GM23338 (cell line): ENCODE data around the gene SGPP1. TPM values are rescaled to one million over a fixed set of nuclear protein-coding genes. Genes with fewer than 3 reads are reported as not detected.

Source experiments
- ATAC-seq: fragments of 200-7000 bp; cut with Tn5 transposase; 3 replicates; pipeline ENCODE4 v1.9.1; 2020
- DNase-seq: peaks from one replicate; pipeline ENCODE4 v3.0.0-alpha.2; 2015; ENCODE audit warnings: low spot score
- H2AFZ ChIP-seq: fragments of 200-600 bp; sonication (generic); 2 replicates; pipeline ENCODE4 v1.8.0; 2016; ENCODE audit warnings: antibody characterized with exemption, mild to moderate bottlenecking, moderate library complexity
- H3F3A ChIP-seq: fragments of 200-600 bp; sonication (generic); replicated peaks from 2 replicates; pipeline ENCODE4 v1.8.0; 2017; ENCODE audit warnings: antibody characterized with exemption, mixed run types, low read depth
- H3K27ac ChIP-seq: fragments of 200-600 bp; sonication (generic); 2 replicates; pipeline ENCODE4 v1.6.1; 2016; ENCODE audit warnings: low read depth
- H3K27me3 ChIP-seq: fragments of 200-600 bp; sonication (generic); 2 replicates; pipeline ENCODE4 v1.8.0; 2016; ENCODE audit warnings: mild to moderate bottlenecking, mixed run types, moderate library complexity; ENCODE audit not compliant: insufficient read depth
- H3K36me3 ChIP-seq: fragments of 200-600 bp; sonication (generic); 2 replicates; pipeline ENCODE4 v1.8.0; 2016; ENCODE audit warnings: mild to moderate bottlenecking; ENCODE audit not compliant: insufficient read depth
- H3K4me1 ChIP-seq: fragments of 200-600 bp; sonication (generic); 2 replicates; pipeline ENCODE4 v1.8.0; 2016; ENCODE audit warnings: mild to moderate bottlenecking, moderate library complexity; ENCODE audit not compliant: insufficient read depth
- H3K4me2 ChIP-seq: fragments of 200-600 bp; sonication (generic); 2 replicates; pipeline ENCODE4 v1.7.1; 2017; ENCODE audit warnings: mixed run types
- H3K4me3 ChIP-seq: fragments of 200-600 bp; sonication (generic); 2 replicates; pipeline ENCODE4 v1.6.1; 2016; ENCODE audit warnings: mixed run types
- H3K79me2 ChIP-seq: fragments of 200-600 bp; sonication (generic); replicated peaks from 2 replicates; pipeline ENCODE4 v1.8.0; 2017; ENCODE audit warnings: mild to moderate bottlenecking; ENCODE audit not compliant: insufficient read depth
- H3K9me2 ChIP-seq: fragments of 200-600 bp; sonication (generic); 2 replicates; pipeline ENCODE4 v1.8.0; 2017; ENCODE audit not compliant: insufficient read depth
- H4K20me1 ChIP-seq: fragments of 200-600 bp; sonication (generic); replicated peaks from 2 replicates; pipeline ENCODE4 v1.8.0; 2017; ENCODE audit warnings: mild to moderate bottlenecking; ENCODE audit not compliant: insufficient read depth
- H3K27ac Mint-ChIP-seq: 2 replicates; pipeline ENCODE4 v1.8.0; 2020; ENCODE audit warnings: inconsistent platforms, mild to moderate bottlenecking, moderate library complexity, mixed read lengths
- H3K27me3 Mint-ChIP-seq: 3 replicates; pipeline ENCODE4 v1.8.0; 2022; ENCODE audit warnings: low read depth, mild to moderate bottlenecking, moderate library complexity, mixed read lengths, inconsistent platforms; ENCODE audit not compliant: insufficient read depth, poor library complexity
- H3K36me3 Mint-ChIP-seq: 3 replicates; pipeline ENCODE4 v1.8.0; 2021; ENCODE audit warnings: low read depth, mild to moderate bottlenecking, inconsistent platforms, moderate library complexity, mixed read lengths
- H3K4me1 Mint-ChIP-seq: 3 replicates; pipeline ENCODE4 v1.8.0; 2020; ENCODE audit warnings: mild to moderate bottlenecking, inconsistent platforms, mixed read lengths
- H3K4me3 Mint-ChIP-seq: 3 replicates; pipeline ENCODE4 v1.8.0; 2021; ENCODE audit warnings: moderate library complexity, mild to moderate bottlenecking, inconsistent platforms, mixed read lengths
- H3K9me3 Mint-ChIP-seq: 3 replicates; pipeline ENCODE4 v1.8.0; 2020; ENCODE audit warnings: moderate library complexity, mild to moderate bottlenecking, inconsistent platforms, mixed read lengths
- CREB1 ChIP-seq: fragments of 250-450 bp; sonication (Bioruptor Pico); IDR thresholded peaks from 2 replicates; pipeline ENCODE4 v1.5.0; 2020; ENCODE audit warnings: low read depth, mild to moderate bottlenecking, moderate library complexity
- EZH2 ChIP-seq: fragments of 200-600 bp; sonication (generic); IDR thresholded peaks from one replicate; pipeline ENCODE4 v1.8.0; 2017; ENCODE audit warnings: antibody characterized with exemption, mild to moderate bottlenecking, low read depth; ENCODE audit not compliant: unreplicated experiment
- EZH2phosphoT487 ChIP-seq: fragments of 200-600 bp; sonication (generic); IDR thresholded peaks from one replicate; pipeline ENCODE4 v1.8.1; 2018; ENCODE audit warnings: antibody characterized with exemption; ENCODE audit not compliant: unreplicated experiment
- JUNB ChIP-seq: IDR thresholded peaks from one replicate; pipeline ENCODE4 v1.6.1; 2016; ENCODE audit warnings: antibody characterized with exemption; ENCODE audit not compliant: unreplicated experiment
- NANOG ChIP-seq: IDR thresholded peaks from 2 replicates; pipeline ENCODE4 v1.6.1; 2016; ENCODE audit warnings: antibody characterized with exemption, borderline replicate concordance
- POLR2AphosphoS5 ChIP-seq: IDR thresholded peaks from 2 replicates; pipeline ENCODE4 v1.6.1; 2016; ENCODE audit warnings: antibody characterized with exemption, low read depth
- STAT1 ChIP-seq: IDR thresholded peaks from one replicate; pipeline ENCODE4 v1.6.1; 2016; ENCODE audit warnings: antibody characterized with exemption; ENCODE audit not compliant: unreplicated experiment
- ZNF114 ChIP-seq: fragments of 250-450 bp; sonication (Bioruptor Pico); IDR thresholded peaks from 2 replicates; pipeline ENCODE4 v1.5.0; 2020; ENCODE audit warnings: mild to moderate bottlenecking, moderate library complexity
- ZNF331 ChIP-seq: fragments of 250-450 bp; sonication (Bioruptor Pico); IDR thresholded peaks from 2 replicates; pipeline ENCODE4 v1.5.0; 2020; ENCODE audit warnings: low read depth, mild to moderate bottlenecking, moderate library complexity
- polyA plus RNA-seq: library from polyadenylated mRNA; unstranded; fragments of >200 nt; fragmentation: Nextera tagmentation; extraction: Ambion mirVana; gene quantifications from 2 replicates; pipeline ENCODE4 v1.2.1, GENCODE V29; 2016
- total RNA-seq: library from RNA; depleted of rRNA; stranded (reverse); fragments of >200 nt; shearing (Covaris generic); gene quantifications from 2 replicates; pipeline ENCODE4 v1.2.3, GENCODE V29; 2014
- TF ChIP-seq, protein P1 (sequence below): fragments of 250-450 bp; sonication (Bioruptor Pico); IDR thresholded peaks from 2 replicates; pipeline ENCODE4 v1.5.0; 2020; ENCODE audit warnings: mild to moderate bottlenecking, moderate library complexity
- TF ChIP-seq, protein P2 (sequence below), 2 experiments: fragments of 200-600 bp in 1 of 2; sonication (generic) in 1 of 2; conservative IDR thresholded peaks; 2 replicates each; pipeline versions ENCODE4 v1.5.1 to v1.6.1; 2016 to 2017; ENCODE audit warnings: antibody characterized with exemption in 2 of 2, low read depth in 2 of 2, mild to moderate bottlenecking in 2 of 2, moderate library complexity in 1 of 2
- TF ChIP-seq, protein P3 (sequence below): IDR thresholded peaks from 2 replicates; pipeline ENCODE4 v1.6.1; 2016; ENCODE audit warnings: antibody characterized with exemption
- TF ChIP-seq, protein P4 (sequence below): IDR thresholded peaks from one replicate; pipeline ENCODE4 v1.6.1; 2018; ENCODE audit warnings: antibody characterized with exemption; ENCODE audit not compliant: unreplicated experiment

The SGPP1 gene
- total and polyA plus RNA-seq, 2 experiments from 2014 or later: 4.2 to 11.1 TPM

DNA sequence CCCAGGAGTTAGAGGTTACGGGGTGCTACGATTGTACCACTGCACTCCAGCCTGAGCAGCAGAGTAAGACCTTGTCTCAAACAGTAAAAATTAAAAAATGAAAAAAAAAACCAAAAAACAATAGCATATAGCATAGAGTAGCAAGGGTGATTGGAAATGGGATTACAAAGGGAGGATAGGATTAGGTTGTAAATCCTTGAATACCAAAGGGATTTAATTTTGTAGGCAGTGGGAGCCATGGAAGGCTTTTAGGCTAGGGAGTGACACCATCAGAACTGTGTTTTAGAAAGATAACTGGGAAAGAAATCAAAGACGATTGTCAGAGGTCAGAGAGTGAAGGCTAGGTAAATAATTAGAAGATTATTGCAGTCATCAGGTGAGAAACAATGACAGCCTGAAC, 2.8 kb upstream of the SGPP1 start (continued):
- TF ChIP-seq, protein P1, sequence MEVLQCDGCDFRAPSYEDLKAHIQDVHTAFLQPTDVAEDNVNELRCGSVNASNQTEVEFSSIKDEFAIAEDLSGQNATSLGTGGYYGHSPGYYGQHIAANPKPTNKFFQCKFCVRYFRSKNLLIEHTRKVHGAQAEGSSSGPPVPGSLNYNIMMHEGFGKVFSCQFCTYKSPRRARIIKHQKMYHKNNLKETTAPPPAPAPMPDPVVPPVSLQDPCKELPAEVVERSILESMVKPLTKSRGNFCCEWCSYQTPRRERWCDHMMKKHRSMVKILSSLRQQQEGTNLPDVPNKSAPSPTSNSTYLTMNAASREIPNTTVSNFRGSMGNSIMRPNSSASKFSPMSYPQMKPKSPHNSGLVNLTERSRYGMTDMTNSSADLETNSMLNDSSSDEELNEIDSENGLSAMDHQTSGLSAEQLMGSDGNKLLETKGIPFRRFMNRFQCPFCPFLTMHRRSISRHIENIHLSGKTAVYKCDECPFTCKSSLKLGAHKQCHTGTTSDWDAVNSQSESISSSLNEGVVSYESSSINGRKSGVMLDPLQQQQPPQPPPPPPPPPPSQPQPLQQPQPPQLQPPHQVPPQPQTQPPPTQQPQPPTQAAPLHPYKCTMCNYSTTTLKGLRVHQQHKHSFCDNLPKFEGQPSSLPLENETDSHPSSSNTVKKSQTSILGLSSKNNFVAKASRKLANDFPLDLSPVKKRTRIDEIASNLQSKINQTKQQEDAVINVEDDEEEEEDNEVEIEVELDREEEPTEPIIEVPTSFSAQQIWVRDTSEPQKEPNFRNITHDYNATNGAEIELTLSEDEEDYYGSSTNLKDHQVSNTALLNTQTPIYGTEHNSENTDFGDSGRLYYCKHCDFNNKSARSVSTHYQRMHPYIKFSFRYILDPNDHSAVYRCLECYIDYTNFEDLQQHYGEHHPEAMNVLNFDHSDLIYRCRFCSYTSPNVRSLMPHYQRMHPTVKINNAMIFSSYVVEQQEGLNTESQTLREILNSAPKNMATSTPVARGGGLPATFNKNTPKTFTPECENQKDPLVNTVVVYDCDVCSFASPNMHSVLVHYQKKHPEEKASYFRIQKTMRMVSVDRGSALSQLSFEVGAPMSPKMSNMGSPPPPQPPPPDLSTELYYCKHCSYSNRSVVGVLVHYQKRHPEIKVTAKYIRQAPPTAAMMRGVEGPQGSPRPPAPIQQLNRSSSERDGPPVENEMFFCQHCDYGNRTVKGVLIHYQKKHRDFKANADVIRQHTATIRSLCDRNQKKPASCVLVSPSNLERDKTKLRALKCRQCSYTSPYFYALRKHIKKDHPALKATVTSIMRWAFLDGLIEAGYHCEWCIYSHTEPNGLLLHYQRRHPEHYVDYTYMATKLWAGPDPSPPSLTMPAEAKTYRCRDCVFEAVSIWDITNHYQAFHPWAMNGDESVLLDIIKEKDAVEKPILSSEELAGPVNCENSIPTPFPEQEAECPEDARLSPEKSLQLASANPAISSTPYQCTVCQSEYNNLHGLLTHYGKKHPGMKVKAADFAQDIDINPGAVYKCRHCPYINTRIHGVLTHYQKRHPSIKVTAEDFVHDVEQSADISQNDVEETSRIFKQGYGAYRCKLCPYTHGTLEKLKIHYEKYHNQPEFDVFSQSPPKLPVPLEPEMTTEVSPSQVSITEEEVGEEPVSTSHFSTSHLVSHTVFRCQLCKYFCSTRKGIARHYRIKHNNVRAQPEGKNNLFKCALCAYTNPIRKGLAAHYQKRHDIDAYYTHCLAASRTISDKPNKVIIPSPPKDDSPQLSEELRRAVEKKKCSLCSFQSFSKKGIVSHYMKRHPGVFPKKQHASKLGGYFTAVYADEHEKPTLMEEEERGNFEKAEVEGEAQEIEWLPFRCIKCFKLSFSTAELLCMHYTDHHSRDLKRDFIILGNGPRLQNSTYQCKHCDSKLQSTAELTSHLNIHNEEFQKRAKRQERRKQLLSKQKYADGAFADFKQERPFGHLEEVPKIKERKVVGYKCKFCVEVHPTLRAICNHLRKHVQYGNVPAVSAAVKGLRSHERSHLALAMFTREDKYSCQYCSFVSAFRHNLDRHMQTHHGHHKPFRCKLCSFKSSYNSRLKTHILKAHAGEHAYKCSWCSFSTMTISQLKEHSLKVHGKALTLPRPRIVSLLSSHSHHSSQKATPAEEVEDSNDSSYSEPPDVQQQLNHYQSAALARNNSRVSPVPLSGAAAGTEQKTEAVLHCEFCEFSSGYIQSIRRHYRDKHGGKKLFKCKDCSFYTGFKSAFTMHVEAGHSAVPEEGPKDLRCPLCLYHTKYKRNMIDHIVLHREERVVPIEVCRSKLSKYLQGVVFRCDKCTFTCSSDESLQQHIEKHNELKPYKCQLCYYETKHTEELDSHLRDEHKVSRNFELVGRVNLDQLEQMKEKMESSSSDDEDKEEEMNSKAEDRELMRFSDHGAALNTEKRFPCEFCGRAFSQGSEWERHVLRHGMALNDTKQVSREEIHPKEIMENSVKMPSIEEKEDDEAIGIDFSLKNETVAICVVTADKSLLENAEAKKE (CRISPR knock-in tag): no peak
- no peak for TF ChIP-seq EZH2phosphoT487

DNA sequence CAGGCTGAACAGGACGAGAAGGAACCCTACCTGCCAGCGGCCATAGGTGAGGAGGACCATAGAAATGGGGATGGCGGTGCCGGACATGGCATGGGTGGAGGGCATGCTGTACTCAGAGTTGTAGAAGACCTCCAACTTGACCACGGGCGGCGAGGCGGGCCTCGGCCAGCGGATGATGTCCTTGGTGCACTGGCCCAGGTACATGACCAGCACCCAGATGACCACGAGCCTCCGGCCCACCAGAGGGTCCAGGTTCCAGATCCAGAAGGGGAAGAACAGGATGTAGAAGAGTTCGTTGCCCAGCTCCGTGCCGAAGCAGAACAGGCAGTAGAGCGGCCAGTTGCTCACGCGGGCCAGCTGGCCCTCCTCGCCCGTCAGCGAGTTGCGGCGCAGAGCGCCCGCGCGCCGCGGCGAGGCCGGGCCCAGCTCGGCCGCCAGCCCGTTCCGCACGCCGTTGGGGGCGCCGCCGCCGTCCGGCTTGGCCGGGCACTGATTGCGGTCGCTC, 582 bp downstream of the SGPP1 start:
- H3K9me2 ChIP-seq: no peaks in the 10 kb centered on the region; the same call in 1 of the 2 replicates
- H3F3A ChIP-seq: peaks cover 12% of the 10 kb centered on the region
- peak; percentile 82 for ATAC-seq
- Mint-ChIP-seq H3K4me3 (peak overlapping the region; percentile 99), H3K27me3 (peaks cover 25% of the 10 kb centered on the region), H3K27ac (peak overlapping the region; percentile 88; the same call in 1 of the 2 replicates), H3K4me1 (peaks cover 24% of the 10 kb centered on the region), H3K36me3 (peaks cover 4% of the 10 kb centered on the region; the same call in 1 of the 3 replicates), H3K9me3 (no peaks in the 10 kb centered on the region)
- peaks cover 13% of the 10 kb centered on the region; the same call in 1 of the 2 replicates for H3K4me1 ChIP-seq
- peak overlapping the region; percentile 84 for H3K4me2 ChIP-seq
- H4K20me1 ChIP-seq: no peaks in the 10 kb centered on the region
- H2AFZ ChIP-seq: peak overlapping the region; percentile 100
- H3K27ac ChIP-seq: no peak overlapping the region
- peak overlapping the region; percentile 85 for H3K4me3 ChIP-seq
- H3K36me3 ChIP-seq: no peaks in the 10 kb centered on the region
- DNase-seq: peak; percentile 57
- peaks cover 37% of the 10 kb centered on the region for H3K27me3 ChIP-seq
- H3K79me2 ChIP-seq: no peaks in the 10 kb centered on the region
- TF ChIP-seq CREB1 (CRISPR knock-in tag) (no peak), EZH2 (no peak), ZNF114 (CRISPR knock-in tag) (no peak), EZH2phosphoT487 (no peak), POLR2AphosphoS5 (no peak), NANOG (no peak), ZNF331 (CRISPR knock-in tag) (no peak), STAT1 (no peak), JUNB (no peak)
- TF ChIP-seq, protein P2, sequence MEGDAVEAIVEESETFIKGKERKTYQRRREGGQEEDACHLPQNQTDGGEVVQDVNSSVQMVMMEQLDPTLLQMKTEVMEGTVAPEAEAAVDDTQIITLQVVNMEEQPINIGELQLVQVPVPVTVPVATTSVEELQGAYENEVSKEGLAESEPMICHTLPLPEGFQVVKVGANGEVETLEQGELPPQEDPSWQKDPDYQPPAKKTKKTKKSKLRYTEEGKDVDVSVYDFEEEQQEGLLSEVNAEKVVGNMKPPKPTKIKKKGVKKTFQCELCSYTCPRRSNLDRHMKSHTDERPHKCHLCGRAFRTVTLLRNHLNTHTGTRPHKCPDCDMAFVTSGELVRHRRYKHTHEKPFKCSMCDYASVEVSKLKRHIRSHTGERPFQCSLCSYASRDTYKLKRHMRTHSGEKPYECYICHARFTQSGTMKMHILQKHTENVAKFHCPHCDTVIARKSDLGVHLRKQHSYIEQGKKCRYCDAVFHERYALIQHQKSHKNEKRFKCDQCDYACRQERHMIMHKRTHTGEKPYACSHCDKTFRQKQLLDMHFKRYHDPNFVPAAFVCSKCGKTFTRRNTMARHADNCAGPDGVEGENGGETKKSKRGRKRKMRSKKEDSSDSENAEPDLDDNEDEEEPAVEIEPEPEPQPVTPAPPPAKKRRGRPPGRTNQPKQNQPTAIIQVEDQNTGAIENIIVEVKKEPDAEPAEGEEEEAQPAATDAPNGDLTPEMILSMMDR (conservative IDR thresholded peaks at IDR 0.05; ENCODE audit: low read depth in 2 of 2): no peak
- TF ChIP-seq, protein P3, sequence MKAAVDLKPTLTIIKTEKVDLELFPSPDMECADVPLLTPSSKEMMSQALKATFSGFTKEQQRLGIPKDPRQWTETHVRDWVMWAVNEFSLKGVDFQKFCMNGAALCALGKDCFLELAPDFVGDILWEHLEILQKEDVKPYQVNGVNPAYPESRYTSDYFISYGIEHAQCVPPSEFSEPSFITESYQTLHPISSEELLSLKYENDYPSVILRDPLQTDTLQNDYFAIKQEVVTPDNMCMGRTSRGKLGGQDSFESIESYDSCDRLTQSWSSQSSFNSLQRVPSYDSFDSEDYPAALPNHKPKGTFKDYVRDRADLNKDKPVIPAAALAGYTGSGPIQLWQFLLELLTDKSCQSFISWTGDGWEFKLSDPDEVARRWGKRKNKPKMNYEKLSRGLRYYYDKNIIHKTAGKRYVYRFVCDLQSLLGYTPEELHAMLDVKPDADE: no peak
- TF ChIP-seq, protein P4, sequence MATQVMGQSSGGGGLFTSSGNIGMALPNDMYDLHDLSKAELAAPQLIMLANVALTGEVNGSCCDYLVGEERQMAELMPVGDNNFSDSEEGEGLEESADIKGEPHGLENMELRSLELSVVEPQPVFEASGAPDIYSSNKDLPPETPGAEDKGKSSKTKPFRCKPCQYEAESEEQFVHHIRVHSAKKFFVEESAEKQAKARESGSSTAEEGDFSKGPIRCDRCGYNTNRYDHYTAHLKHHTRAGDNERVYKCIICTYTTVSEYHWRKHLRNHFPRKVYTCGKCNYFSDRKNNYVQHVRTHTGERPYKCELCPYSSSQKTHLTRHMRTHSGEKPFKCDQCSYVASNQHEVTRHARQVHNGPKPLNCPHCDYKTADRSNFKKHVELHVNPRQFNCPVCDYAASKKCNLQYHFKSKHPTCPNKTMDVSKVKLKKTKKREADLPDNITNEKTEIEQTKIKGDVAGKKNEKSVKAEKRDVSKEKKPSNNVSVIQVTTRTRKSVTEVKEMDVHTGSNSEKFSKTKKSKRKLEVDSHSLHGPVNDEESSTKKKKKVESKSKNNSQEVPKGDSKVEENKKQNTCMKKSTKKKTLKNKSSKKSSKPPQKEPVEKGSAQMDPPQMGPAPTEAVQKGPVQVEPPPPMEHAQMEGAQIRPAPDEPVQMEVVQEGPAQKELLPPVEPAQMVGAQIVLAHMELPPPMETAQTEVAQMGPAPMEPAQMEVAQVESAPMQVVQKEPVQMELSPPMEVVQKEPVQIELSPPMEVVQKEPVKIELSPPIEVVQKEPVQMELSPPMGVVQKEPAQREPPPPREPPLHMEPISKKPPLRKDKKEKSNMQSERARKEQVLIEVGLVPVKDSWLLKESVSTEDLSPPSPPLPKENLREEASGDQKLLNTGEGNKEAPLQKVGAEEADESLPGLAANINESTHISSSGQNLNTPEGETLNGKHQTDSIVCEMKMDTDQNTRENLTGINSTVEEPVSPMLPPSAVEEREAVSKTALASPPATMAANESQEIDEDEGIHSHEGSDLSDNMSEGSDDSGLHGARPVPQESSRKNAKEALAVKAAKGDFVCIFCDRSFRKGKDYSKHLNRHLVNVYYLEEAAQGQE: no peak
